Subcutaneous adipose tissue (tissue), 4 donors: Measurements from ENCODE around the gene NARF. TPM values are rescaled to one million over a fixed set of nuclear protein-coding genes. Genes with fewer than 3 reads are reported as not detected.

Source experiments
- total RNA-seq, 4 donors: library from RNA; depleted of rRNA; stranded (reverse); fragments of >200 nt; gene quantifications; one replicate each; pipeline ENCODE4 v1.1.0, GENCODE V29; 2016
- TF ChIP-seq, protein P1 (sequence below): fragments of 450-650 bp; IDR thresholded peaks from one replicate; pipeline ENCODE4 v1.5.1; 2016; ENCODE audit warnings: low read depth, mild to moderate bottlenecking, control low read depth, antibody characterized with exemption, moderate library complexity

The NARF gene
- total RNA-seq, 4 donors from 2014 or later: 32.6 to 56.7 (median 42.8) TPM

DNA sequence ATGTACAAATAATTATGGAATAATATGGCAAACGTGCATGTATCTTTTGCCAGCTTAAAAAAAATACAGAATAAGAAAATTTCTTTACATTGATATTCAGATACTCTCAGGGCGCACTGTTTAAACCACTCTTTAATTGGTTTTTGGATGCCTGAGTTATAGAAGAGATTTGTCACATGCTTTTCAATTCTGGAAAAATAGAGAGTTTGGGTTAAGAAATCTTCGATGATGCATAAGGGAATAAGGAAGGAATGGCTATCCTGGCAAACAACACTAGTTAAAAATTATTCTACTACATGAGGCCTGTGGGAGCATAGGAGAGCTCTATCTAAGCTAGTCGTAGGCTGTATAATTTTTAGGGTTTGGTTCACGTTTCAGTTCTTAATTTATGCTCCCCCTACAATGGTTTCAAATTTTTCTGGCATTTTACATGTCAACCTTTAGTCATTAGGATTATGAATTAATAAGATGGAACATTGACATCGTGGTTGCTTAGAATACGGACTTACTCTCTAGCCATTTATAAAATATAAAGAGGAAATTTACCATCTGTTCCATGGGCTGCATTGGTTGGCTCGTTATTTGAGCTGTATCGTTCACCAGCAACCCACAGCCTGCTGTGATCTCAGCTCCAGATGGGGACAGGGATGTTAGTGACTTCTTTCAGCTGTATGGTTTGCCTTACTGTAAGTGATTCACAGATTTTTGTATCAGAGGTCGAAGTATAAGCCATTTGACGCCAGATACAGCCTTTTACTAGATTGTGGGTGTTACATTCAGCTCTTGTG, 15.9 kb downstream of the NARF start:
- TF ChIP-seq, protein P1, sequence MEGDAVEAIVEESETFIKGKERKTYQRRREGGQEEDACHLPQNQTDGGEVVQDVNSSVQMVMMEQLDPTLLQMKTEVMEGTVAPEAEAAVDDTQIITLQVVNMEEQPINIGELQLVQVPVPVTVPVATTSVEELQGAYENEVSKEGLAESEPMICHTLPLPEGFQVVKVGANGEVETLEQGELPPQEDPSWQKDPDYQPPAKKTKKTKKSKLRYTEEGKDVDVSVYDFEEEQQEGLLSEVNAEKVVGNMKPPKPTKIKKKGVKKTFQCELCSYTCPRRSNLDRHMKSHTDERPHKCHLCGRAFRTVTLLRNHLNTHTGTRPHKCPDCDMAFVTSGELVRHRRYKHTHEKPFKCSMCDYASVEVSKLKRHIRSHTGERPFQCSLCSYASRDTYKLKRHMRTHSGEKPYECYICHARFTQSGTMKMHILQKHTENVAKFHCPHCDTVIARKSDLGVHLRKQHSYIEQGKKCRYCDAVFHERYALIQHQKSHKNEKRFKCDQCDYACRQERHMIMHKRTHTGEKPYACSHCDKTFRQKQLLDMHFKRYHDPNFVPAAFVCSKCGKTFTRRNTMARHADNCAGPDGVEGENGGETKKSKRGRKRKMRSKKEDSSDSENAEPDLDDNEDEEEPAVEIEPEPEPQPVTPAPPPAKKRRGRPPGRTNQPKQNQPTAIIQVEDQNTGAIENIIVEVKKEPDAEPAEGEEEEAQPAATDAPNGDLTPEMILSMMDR: no peak

DNA sequence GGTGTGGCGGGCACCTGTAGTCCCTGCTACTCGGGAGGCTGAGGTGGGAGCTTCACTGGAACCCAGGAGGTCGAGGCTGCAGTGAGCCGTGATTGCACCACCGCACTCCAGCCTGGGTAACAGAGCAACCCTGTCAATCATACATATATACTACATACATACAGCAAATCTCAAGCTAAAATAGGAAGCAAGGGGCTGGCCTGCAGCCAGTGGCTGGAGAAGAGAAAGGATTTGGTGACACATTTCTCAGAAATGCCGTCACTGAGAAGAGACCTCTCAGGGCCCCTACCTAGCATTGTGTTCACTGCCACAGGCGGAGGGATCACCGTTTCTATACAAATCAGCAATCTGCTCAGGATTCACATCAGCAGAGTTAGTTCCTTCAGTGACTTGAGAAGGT, 16.9 kb downstream of the NARF start:
- TF ChIP-seq, protein P1: no peak

DNA sequence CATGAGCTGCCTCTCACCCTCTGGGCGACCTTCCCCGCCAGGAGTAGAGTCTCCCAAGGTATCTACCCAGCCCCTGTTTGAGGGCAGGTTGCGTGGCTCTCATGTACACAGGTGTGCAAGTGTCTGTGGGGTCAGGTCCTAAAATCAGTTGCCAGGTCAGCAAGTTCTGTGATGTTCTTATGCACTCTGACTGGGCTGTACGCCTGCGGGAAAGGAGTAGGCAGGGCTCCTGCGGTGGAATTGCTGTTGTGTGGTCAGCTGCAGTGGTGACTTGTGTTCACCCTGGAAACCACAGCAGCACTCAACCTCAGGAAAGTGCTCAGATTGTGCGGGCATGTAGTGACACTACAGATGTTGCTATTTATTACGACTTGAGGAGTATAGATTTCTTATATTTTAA, 19.4 kb downstream of the NARF start:
- TF ChIP-seq, protein P1: no peak

DNA sequence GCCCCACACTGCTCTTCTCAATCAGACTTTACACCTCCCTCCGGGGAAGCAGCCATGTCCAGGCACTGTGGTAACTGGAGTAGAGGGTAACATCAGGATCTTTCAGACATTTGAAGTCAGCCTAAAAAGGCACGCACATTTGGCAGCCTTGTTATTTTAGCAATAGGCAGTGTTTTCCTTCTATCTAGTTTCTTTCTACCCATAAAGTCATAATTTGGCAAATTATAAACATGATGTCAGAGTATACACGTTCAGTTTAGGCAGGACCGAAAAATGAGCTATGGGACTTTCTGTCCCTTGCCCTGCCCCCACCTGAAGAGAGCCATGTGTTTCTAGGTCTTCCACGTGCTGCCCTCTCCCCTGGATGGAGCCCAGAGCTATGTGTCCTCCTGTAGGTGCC, 21.1 kb downstream of the NARF start:
- TF ChIP-seq, protein P1: no peak

DNA sequence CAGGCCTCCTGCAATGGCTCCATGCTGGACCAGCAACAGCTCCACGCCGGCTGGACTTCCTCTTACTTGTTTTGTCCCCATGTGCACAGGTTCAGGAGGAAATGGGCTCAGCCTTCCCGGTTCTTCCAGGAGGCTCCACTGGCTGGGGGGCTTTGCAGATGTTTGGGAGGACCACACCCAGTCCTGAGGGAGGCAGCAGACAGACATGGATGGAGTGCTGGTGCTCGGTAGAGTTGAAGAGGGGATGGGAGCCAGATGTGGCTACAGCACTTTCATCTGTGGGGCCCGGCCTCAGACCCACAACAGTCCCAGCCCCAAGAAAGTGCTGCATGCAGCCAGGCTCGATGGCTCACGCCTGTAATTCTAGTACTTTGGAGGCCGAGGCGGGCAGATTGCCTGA, 21.8 kb downstream of the NARF start:
- TF ChIP-seq, protein P1: no peak

DNA sequence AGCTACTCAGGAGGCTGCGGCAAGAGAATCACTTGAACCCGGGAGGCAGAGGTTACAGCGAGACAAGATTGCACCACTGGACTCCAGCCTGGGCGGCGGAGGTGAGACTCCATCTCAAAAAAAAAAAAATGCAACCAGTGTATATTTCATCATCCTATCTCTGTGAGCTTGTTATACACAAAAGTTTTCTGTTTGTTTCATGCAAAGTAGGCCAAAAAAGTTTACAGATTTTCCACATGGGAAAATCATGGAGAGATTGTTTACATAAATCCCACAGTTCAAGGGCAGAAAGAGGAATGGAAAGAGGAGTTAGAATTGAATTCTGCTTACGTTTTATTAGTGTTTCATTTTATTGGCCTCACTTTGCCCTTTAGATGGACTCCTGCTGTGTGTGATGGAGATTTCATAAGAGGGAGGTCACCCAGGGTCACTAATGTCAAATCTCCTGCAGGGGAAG, 24.7 kb downstream of the NARF start:
- TF ChIP-seq, protein P1: no peak

DNA sequence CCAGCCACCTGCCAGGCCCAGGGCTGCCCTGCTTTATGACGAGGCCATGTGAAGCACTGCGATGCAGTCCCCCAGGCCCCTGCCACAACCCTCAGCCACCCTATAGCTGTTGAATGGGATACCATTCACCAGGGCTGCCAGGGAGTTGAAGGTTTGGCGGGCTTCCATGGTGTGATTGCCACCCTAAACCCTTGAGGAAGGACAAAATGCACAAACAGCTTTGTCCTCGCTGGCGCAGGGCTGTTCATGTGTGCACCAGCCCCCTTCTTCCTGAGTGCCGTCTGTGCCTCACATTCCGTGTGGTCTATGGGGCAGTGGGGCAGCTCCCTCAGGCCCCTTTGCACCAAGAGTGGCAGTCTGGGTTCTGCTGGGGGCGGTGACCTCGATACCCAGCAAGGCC, 25.3 kb downstream of the NARF start:
- TF ChIP-seq, protein P1: no peak
